KMS-11 (cell line): ENCODE data around the gene KCNT1.

Experiments used
- H2AFZ ChIP-seq: fragments of 200-600 bp; sonication (generic); 2 replicates; pipeline ENCODE4 v1.6.1; 2016; ENCODE audit warnings: antibody characterized with exemption, mixed run types, low read depth
- H3K27ac ChIP-seq: fragments of 200-600 bp; sonication (generic); 2 replicates; pipeline ENCODE4 v1.6.1; 2016; ENCODE audit warnings: mild to moderate bottlenecking, mixed run types
- H3K27me3 ChIP-seq: fragments of 200-600 bp; sonication (generic); 2 replicates; pipeline ENCODE4 v1.6.1; 2017; ENCODE audit warnings: mild to moderate bottlenecking, low read depth, mixed run types, moderate library complexity; ENCODE audit not compliant: insufficient read depth
- H3K36me3 ChIP-seq: fragments of 200-600 bp; sonication (generic); 2 replicates; pipeline ENCODE4 v1.6.1; 2017; ENCODE audit warnings: mild to moderate bottlenecking, mixed run types; ENCODE audit not compliant: insufficient read depth
- H3K4me1 ChIP-seq: fragments of 200-600 bp; sonication (generic); 2 replicates; pipeline ENCODE4 v1.6.1; 2016; ENCODE audit warnings: mild to moderate bottlenecking, low read depth, mixed run types; ENCODE audit not compliant: poor library complexity, severe bottlenecking
- H3K4me2 ChIP-seq: fragments of 200-600 bp; sonication (generic); 2 replicates; pipeline ENCODE4 v1.7.0; 2016; ENCODE audit warnings: mild to moderate bottlenecking, mixed run types
- H3K4me3 ChIP-seq: fragments of 200-600 bp; sonication (generic); IDR thresholded peaks from 2 replicates; pipeline ENCODE4 v1.6.1; 2017; ENCODE audit warnings: low read depth, low read length, mixed read lengths; ENCODE audit not compliant: insufficient read depth
- H3K79me2 ChIP-seq: fragments of 200-600 bp; sonication (generic); 2 replicates; pipeline ENCODE4 v1.6.1; 2016; ENCODE audit warnings: low read depth, mixed run types; ENCODE audit not compliant: insufficient read depth
- H3K9ac ChIP-seq: fragments of 200-600 bp; sonication (generic); 2 replicates; pipeline ENCODE4 v1.6.1; 2016; ENCODE audit warnings: mild to moderate bottlenecking, mixed run types
- H4K20me1 ChIP-seq: fragments of 200-600 bp; sonication (generic); 2 replicates; pipeline ENCODE4 v1.6.1; 2016; ENCODE audit warnings: mild to moderate bottlenecking, mixed run types; ENCODE audit not compliant: insufficient read depth
- CTCF ChIP-seq: fragments of 200-600 bp; sonication (generic); conservative IDR thresholded peaks from 2 replicates; pipeline ENCODE4 v1.6.1; 2017; ENCODE audit warnings: low read depth, mild to moderate bottlenecking, antibody characterized with exemption, low read length, moderate library complexity, mixed read lengths

Gene KCNT1

GRCh38 chr9:135749171-135750045 lies 47.4 kb downstream of the KCNT1 start:
- no peaks in the 10 kb centered on the region for H3K4me1 ChIP-seq
- H3K9ac ChIP-seq, result no peak overlapping the region
- no peaks in the 10 kb centered on the region for H4K20me1 ChIP-seq
- no peak overlapping the region for H3K27ac ChIP-seq
- TF ChIP-seq CTCF, result no peak
- peaks cover 68% of the 10 kb centered on the region; the same call in 1 of the 2 replicates for H3K27me3 ChIP-seq
- H2AFZ ChIP-seq, result no peak overlapping the region
- no peak overlapping the region for H3K4me3 ChIP-seq
- H3K4me2 ChIP-seq, result no peak overlapping the region
- no peaks in the 10 kb centered on the region for H3K79me2 ChIP-seq
- H3K36me3 ChIP-seq, result no peaks in the 10 kb centered on the region

- H3K4me2 ChIP-seq, result no peak overlapping the region
- peaks cover 59% of the 10 kb centered on the region; the same call in 1 of the 2 replicates for H3K27me3 ChIP-seq
- no peak overlapping the region for H3K4me3 ChIP-seq
- no peak overlapping the region for H3K27ac ChIP-seq
- no peaks in the 10 kb centered on the region for H4K20me1 ChIP-seq
- no peak overlapping the region for H3K9ac ChIP-seq
- no peaks in the 10 kb centered on the region for H3K4me1 ChIP-seq
- no peak overlapping the region for H2AFZ ChIP-seq
- no peaks in the 10 kb centered on the region for H3K36me3 ChIP-seq
- TF ChIP-seq CTCF, result no peak
- H3K79me2 ChIP-seq, result no peaks in the 10 kb centered on the region
Observed at GRCh38 chr9:135750786-135751185, 48.8 kb downstream of the KCNT1 start.

- peaks cover 60% of the 10 kb centered on the region; the same call in 1 of the 2 replicates for H3K27me3 ChIP-seq
Observed at GRCh38 chr9:135751501-135751900, 49.5 kb downstream of the KCNT1 start.

More at GRCh38 chr9:135751501-135751900, 49.5 kb downstream of the KCNT1 start:
- no peaks in the 10 kb centered on the region for H3K4me1 ChIP-seq
- no peaks in the 10 kb centered on the region for H4K20me1 ChIP-seq
- no peak overlapping the region for H3K4me3 ChIP-seq
- no peak overlapping the region for H3K9ac ChIP-seq
- H3K36me3 ChIP-seq, result no peaks in the 10 kb centered on the region
- H2AFZ ChIP-seq, result no peak overlapping the region
- TF ChIP-seq CTCF, result no peak
- no peaks in the 10 kb centered on the region for H3K79me2 ChIP-seq
- no peak overlapping the region for H3K27ac ChIP-seq
- H3K4me2 ChIP-seq, result no peak overlapping the region
